ENCODE data around the gene CCL18. TPM values are rescaled to one million over a fixed set of nuclear protein-coding genes. Genes with fewer than 3 reads are reported as not detected.

The CCL18 gene
- total RNA-seq, 2 experiments from 2014 or later, result not detected

DNA sequence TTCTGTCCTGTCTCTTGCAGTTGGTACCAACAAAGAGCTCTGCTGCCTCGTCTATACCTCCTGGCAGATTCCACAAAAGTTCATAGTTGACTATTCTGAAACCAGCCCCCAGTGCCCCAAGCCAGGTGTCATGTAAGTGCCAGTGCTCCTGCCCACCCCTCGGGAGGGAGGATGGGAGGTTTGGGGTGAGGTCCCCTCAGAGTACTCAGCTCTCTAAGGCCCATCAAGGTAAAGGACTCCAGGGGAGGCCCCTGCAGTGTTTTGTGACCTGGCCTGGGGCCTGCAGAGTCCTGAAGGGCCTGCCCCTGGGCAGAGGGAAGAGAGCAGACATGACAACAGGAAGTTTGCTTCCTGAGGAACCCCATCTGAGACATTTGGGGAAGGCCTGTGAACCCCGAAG lies 6.4 kb downstream of the CCL18 start:
- no peak for TF ChIP-seq CTCF (IDR thresholded peaks at IDR 0.05)
- Mint-ChIP-seq H3K27ac (no peak overlapping the region), H3K27me3 (no peaks in the 10 kb centered on the region), H3K9me3 (no peaks in the 10 kb centered on the region), H3K4me1 (ENCODE audit: low read depth) (no peaks in the 10 kb centered on the region), H3K36me3 (ENCODE audit: low read depth) (no peaks in the 10 kb centered on the region), H3K4me3 (no peak overlapping the region)
- Histone ChIP-seq H3K27ac (ENCODE audit: low read depth in 1 of 2, low read length in 2 of 2) (no peak overlapping the region), H3K36me3 (ENCODE audit: insufficient read depth, low read length) (no peaks in the 10 kb centered on the region), H3K27me3 (ENCODE audit: control insufficient read depth in 1 of 2, insufficient read depth in 2 of 2, low read length in 2 of 2) (peaks cover 0 to 4% of the 10 kb centered on the region in 2 experiments), H3K4me3 (ENCODE audit: low read length) (no peak overlapping the region), H3K9me3 (ENCODE audit: control insufficient read depth in 1 of 2, insufficient read depth in 1 of 2, low read length in 2 of 2) (no peaks in the 10 kb centered on the region), H3K4me1 (ENCODE audit: insufficient read depth, low read length) (peaks cover 9% of the 10 kb centered on the region)
- ChIA-PET CTCF (no interaction called here), POLR2A (no interaction called here)
- intact Hi-C loops (cut with DNase I, micrococcal nuclease), result loop anchor here in 1 of 2 experiments (10.0 kb wide), 1 partner anchor 216 kb away; no protein-coding TSS in a partner anchor
- no peak for ATAC-seq (ENCODE audit: poor library complexity)
- peak in 1 of 14 experiments; percentile 16 for DNase-seq

DNA sequence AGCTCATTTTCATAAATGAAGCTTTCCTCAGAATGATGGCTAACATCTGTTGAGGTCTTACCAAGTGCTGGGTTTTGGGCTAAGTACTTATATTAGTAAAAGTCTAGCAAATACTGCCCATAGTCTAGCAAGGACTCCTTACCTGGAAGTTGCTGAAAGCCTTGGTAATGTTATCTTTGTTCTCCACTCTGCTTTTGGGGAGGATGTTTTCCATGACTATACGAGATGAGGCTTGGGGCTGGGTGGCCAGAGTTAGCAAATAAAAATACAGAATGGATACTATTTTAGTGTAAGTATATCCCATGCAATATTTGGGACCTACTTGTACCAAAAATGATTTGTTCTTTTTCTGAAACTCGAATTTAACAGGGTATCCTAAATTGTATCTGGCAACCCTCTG lies 7.7 kb downstream of the CCL18 start:
- no peak overlapping the region for H3K27ac Mint-ChIP-seq
- POLR2A ChIA-PET, result no interaction called here

DNA sequence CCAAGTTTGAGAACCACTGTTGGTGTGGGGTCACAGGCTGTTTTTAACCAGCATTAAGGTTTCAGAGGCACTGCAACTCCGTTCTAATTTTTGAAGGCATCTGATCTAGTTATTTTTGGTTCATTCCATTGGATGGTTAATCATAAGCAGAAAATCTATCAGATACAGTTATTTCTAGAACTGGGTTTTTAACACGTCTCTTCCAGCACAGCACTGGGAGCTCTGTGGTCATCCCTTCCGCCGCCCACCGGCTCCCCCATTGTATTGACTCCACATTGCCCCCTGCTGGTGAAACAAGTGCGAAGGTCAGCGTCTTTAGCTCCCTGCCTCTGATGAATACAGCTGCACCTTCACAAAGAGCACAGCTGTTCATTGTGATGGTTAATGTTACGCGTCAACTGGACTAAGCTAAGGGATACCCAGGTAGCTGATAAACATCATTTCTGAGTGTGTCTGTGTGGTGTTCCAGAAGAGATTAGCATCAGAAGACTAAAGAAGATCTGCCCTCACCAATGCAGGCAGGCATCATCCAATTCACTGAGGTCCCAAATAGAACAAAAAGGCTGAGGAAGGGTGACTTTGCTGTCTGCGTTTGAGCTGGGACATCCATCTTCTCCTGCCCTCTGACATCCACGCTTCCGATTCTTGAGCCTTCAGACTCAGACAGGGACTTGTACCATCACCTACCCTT lies 8.5 kb downstream of the CCL18 start:
- H3K36me3 Mint-ChIP-seq (ENCODE audit: low read depth), result no peaks in the 10 kb centered on the region
- no peaks in the 10 kb centered on the region for H3K27me3 Mint-ChIP-seq
- no peak overlapping the region for H3K4me3 Mint-ChIP-seq
- Histone ChIP-seq H3K4me1 (ENCODE audit: insufficient read depth, low read length) (peaks cover 6% of the 10 kb centered on the region), H3K36me3 (ENCODE audit: insufficient read depth, low read length) (no peaks in the 10 kb centered on the region), H3K4me3 (ENCODE audit: low read length) (no peak overlapping the region), H3K9me3 (ENCODE audit: control insufficient read depth in 1 of 2, insufficient read depth in 1 of 2, low read length in 2 of 2) (no peaks in the 10 kb centered on the region), H3K27ac (ENCODE audit: low read depth in 1 of 2, low read length in 2 of 2) (no peak overlapping the region), H3K27me3 (ENCODE audit: control insufficient read depth in 1 of 2, insufficient read depth in 2 of 2, low read length in 2 of 2) (no peaks in the 10 kb centered on the region)
- ChIA-PET POLR2A (interaction anchor here (0.9 kb wide), 1 partner anchor 103 kb away, joined by 3 read pairs; no protein-coding TSS in a partner anchor), CTCF (interaction anchor here (0.6 to 1.1 kb wide), 6 partner anchors 8 to 256 kb away, joined by 3 to 4 read pairs (median 3); no protein-coding TSS in a partner anchor)
- no peaks in the 10 kb centered on the region for H3K9me3 Mint-ChIP-seq
- no peaks in the 10 kb centered on the region for H3K4me1 Mint-ChIP-seq (ENCODE audit: low read depth)
- intact Hi-C loops (cut with DNase I, micrococcal nuclease), result loop anchor here in 1 of 2 experiments (10.0 kb wide), 1 partner anchor 218 kb away; no protein-coding TSS in a partner anchor
- peak in 12 of 14 experiments; percentile 6 to 74 (median 26) for DNase-seq
- peak; percentile 59 for TF ChIP-seq CTCF (IDR thresholded peaks at IDR 0.05)
- peak; percentile 37 for ATAC-seq (ENCODE audit: poor library complexity)
- H3K27ac Mint-ChIP-seq, result no peak overlapping the region

More for the DNA sequence above, 7.7 kb downstream of the CCL18 start:
- no peaks in the 10 kb centered on the region for H3K36me3 Mint-ChIP-seq (ENCODE audit: low read depth)
- Histone ChIP-seq H3K4me1 (ENCODE audit: insufficient read depth, low read length) (peaks cover 6% of the 10 kb centered on the region), H3K4me3 (ENCODE audit: low read length) (no peak overlapping the region), H3K9me3 (ENCODE audit: control insufficient read depth in 1 of 2, insufficient read depth in 1 of 2, low read length in 2 of 2) (no peaks in the 10 kb centered on the region), H3K27ac (ENCODE audit: low read depth in 1 of 2, low read length in 2 of 2) (no peak overlapping the region), H3K36me3 (ENCODE audit: insufficient read depth, low read length) (no peaks in the 10 kb centered on the region), H3K27me3 (ENCODE audit: control insufficient read depth in 1 of 2, insufficient read depth in 2 of 2, low read length in 2 of 2) (no peaks in the 10 kb centered on the region)
- no peaks in the 10 kb centered on the region for H3K9me3 Mint-ChIP-seq
- H3K4me1 Mint-ChIP-seq (ENCODE audit: low read depth), result no peaks in the 10 kb centered on the region
- intact Hi-C loops (cut with DNase I, micrococcal nuclease), result loop anchor here in 1 of 2 experiments (10.0 kb wide), 1 partner anchor 217 kb away; no protein-coding TSS in a partner anchor
- ATAC-seq (ENCODE audit: poor library complexity) (no peak), DNase-seq (no peak)
- no peak for TF ChIP-seq CTCF (IDR thresholded peaks at IDR 0.05)
- CTCF ChIA-PET, result no interaction called here
- H3K4me3 Mint-ChIP-seq, result no peak overlapping the region
- no peaks in the 10 kb centered on the region for H3K27me3 Mint-ChIP-seq

All from CD4-positive, alpha-beta T cell (primary cell).